NCI-H82 (cell line): Measurements from ENCODE around the gene CCDC201.
A peak's percentile ranks its signal among the peaks of the same experiment; 100 is the strongest.
"Not testable (repeated sequence)": the region's sequence is repeated elsewhere in the genome, so short reads cannot be mapped to it uniquely, and the experiment has no call there.

ENCODE experiments used
- DNase-seq: peaks from one replicate; lab custom pipeline; 2025; lab: John Stamatoyannopoulos, UW

The CCDC201 gene

GRCh38 chr7:45874408-45875131 lies 1.7 kb upstream of the CCDC201 start:
- DNase-seq: no peak

- DNase-seq: no peak
These were observed 473 bp upstream of the CCDC201 start for GRCh38 chr7:45873355-45873754.

- DNase-seq: peak; percentile 43
These were observed 507 bp downstream of the CCDC201 start for GRCh38 chr7:45872116-45873034.

- peak; percentile 13 for DNase-seq
These were observed 3.5 kb downstream of the CCDC201 start for GRCh38 chr7:45869426-45869825.

GRCh38 chr7:45867471-45867870 lies 5.4 kb downstream of the CCDC201 start:
- DNase-seq: no peak

- DNase-seq: no peak
These were observed 7.1 kb downstream of the CCDC201 start for GRCh38 chr7:45865594-45866410.

- DNase-seq: peak; percentile 14
These were observed 9.2 kb downstream of the CCDC201 start for GRCh38 chr7:45863715-45864114.

- DNase-seq: not testable (repeated sequence)
These were observed 16.0 kb downstream of the CCDC201 start for GRCh38 chr7:45856888-45857287.

GRCh38 chr7:45855680-45856079 lies 17.2 kb downstream of the CCDC201 start:
- not testable (repeated sequence) for DNase-seq

- not testable (repeated sequence) for DNase-seq
These were observed 19.4 kb downstream of the CCDC201 start for GRCh38 chr7:45853491-45853890.

- not testable (repeated sequence) for DNase-seq
These were observed 19.9 kb downstream of the CCDC201 start for GRCh38 chr7:45852984-45853383.

GRCh38 chr7:45848734-45849133 lies 24.1 kb downstream of the CCDC201 start:
- not testable (repeated sequence) for DNase-seq

- not testable (repeated sequence) for DNase-seq
These were observed 26.3 kb downstream of the CCDC201 start for GRCh38 chr7:45846536-45846935.

GRCh38 chr7:45841926-45842717 lies 30.8 kb downstream of the CCDC201 start:
- DNase-seq: not testable (repeated sequence)

GRCh38 chr7:45838852-45839251 lies 34.0 kb downstream of the CCDC201 start:
- not testable (repeated sequence) for DNase-seq

- DNase-seq: peak; percentile 72
These were observed 40.3 kb downstream of the CCDC201 start for GRCh38 chr7:45832433-45833177.

- not testable (repeated sequence) for DNase-seq
These were observed 43.0 kb downstream of the CCDC201 start for GRCh38 chr7:45829846-45830245.

GRCh38 chr7:45827731-45828130 lies 45.2 kb downstream of the CCDC201 start:
- not testable (repeated sequence) for DNase-seq

GRCh38 chr7:45826550-45826949 lies 46.3 kb downstream of the CCDC201 start:
- DNase-seq: not testable (repeated sequence)

GRCh38 chr7:45818763-45819162 lies 54.1 kb downstream of the CCDC201 start:
- DNase-seq: not testable (repeated sequence)
